Astrocyte of the hippocampus (primary cell): ENCODE results near the gene ZC3H10.
A peak's percentile ranks its signal among the peaks of the same experiment; 100 is the strongest.
"Not testable (repeated sequence)": the region's sequence is repeated elsewhere in the genome, so short reads cannot be mapped to it uniquely, and the experiment has no call there.

Experiments
- DNase-seq: peaks from one replicate; pipeline ENCODE4 v3.0.0; 2011; ENCODE audit warnings: low read depth, low spot score

ZC3H10 gene

GRCh38 chr12:56103066-56103711, 14.9 kb upstream of the ZC3H10 start:
- no peak for DNase-seq

GRCh38 chr12:56103823-56104108, 14.3 kb upstream of the ZC3H10 start:
- no peak for DNase-seq

GRCh38 chr12:56104109-56104814, 13.8 kb upstream of the ZC3H10 start, which contains the start of gene PA2G4:
PA2G4 (plus strand) TSS chr12:56104559; CDS start chr12:56104738, 179 bp downstream.
- peak; percentile 100 for DNase-seq

- DNase-seq, result peak; percentile 36
These were observed 13.1 kb upstream of the ZC3H10 start for GRCh38 chr12:56104815-56105608.

GRCh38 chr12:56105609-56105902, 12.5 kb upstream of the ZC3H10 start:
- no peak for DNase-seq

GRCh38 chr12:56107242-56107641, 10.8 kb upstream of the ZC3H10 start:
- no peak for DNase-seq

GRCh38 chr12:56110571-56110970, 7.5 kb upstream of the ZC3H10 start:
- DNase-seq, result no peak

- DNase-seq, result no peak
These were observed 4.0 kb upstream of the ZC3H10 start for GRCh38 chr12:56114084-56114483.

GRCh38 chr12:56115329-56115728, 2.7 kb upstream of the ZC3H10 start:
- peak; percentile 28 for DNase-seq

- peak; percentile 97 for DNase-seq
These were observed 1.6 kb upstream of the ZC3H10 start, which contains the start of gene RPL41 for GRCh38 chr12:56116267-56117081. RPL41 (plus strand) TSS chr12:56116633.

GRCh38 chr12:56117082-56117706, 872 bp upstream of the ZC3H10 start:
- DNase-seq, result not testable (repeated sequence)

GRCh38 chr12:56118688-56119357, 757 bp downstream of the ZC3H10 start:
- no peak for DNase-seq

- peak; percentile 90 for DNase-seq
These were observed 1.3 kb downstream of the ZC3H10 start for GRCh38 chr12:56119361-56119796.

GRCh38 chr12:56120158-56120846, 2.2 kb downstream of the ZC3H10 start:
- peak; percentile 45 for DNase-seq

- DNase-seq, result no peak
These were observed 3.3 kb downstream of the ZC3H10 start for GRCh38 chr12:56121204-56121870.

GRCh38 chr12:56122637-56123036, 4.6 kb downstream of the ZC3H10 start:
- DNase-seq, result no peak

- no peak for DNase-seq
These were observed 6.1 kb downstream of the ZC3H10 start for GRCh38 chr12:56124133-56124532.

- DNase-seq, result no peak
These were observed 8.7 kb downstream of the ZC3H10 start for GRCh38 chr12:56126732-56127239.

GRCh38 chr12:56127485-56127887, 9.4 kb downstream of the ZC3H10 start:
- DNase-seq, result no peak
